Upper lobe of left lung (tissue), 4 donors: Measurements from ENCODE around the gene PTGER4.

Experiments used
- POLR2A ChIP-seq, 4 donors: fragments of 450-650 bp; IDR thresholded peaks; one replicate each; pipeline ENCODE4 v1.5.1; 2016 to 2017; ENCODE audit warnings: antibody characterized with exemption in 4 of 4, mild to moderate bottlenecking in 2 of 4
- TF ChIP-seq, protein P1 (sequence below), 6 experiments: fragments of 450-650 bp in 4 of 6; fragments of 200-600 bp in 2 of 6; sonication (generic) in 2 of 6; IDR thresholded peaks; one replicate each; pipeline ENCODE4 v1.5.1; 2016 to 2019; ENCODE audit warnings: antibody characterized with exemption in 6 of 6

DNA sequence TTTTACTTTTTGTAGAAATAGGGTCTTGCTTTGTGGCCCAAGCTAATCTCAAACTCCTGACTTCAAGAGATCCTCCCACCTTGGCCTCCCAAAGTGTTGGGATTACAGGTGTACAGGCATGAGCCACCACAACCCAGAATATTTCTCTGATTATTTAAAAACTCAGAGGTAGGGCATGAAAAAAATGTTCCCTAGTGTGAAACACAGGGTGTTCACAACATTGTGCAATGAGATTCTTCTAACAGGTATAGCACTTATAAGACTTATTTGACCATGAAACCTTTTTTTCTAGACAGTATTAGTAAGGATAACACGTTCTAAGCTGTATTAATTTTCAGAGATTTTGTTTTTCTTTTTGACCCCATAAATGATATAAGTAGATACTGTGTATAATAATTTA is 13.1 kb upstream of the PTGER4 start:
- TF ChIP-seq, protein P1, sequence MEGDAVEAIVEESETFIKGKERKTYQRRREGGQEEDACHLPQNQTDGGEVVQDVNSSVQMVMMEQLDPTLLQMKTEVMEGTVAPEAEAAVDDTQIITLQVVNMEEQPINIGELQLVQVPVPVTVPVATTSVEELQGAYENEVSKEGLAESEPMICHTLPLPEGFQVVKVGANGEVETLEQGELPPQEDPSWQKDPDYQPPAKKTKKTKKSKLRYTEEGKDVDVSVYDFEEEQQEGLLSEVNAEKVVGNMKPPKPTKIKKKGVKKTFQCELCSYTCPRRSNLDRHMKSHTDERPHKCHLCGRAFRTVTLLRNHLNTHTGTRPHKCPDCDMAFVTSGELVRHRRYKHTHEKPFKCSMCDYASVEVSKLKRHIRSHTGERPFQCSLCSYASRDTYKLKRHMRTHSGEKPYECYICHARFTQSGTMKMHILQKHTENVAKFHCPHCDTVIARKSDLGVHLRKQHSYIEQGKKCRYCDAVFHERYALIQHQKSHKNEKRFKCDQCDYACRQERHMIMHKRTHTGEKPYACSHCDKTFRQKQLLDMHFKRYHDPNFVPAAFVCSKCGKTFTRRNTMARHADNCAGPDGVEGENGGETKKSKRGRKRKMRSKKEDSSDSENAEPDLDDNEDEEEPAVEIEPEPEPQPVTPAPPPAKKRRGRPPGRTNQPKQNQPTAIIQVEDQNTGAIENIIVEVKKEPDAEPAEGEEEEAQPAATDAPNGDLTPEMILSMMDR (IDR thresholded peaks at IDR 0.05), result no peak
- no peak for TF ChIP-seq POLR2A (IDR thresholded peaks at IDR 0.05)
